DMS79 (cell line): ENCODE results near the gene PLPP3.

Experiments used
- DNase-seq: peaks from one replicate; lab custom pipeline; 2025; lab: John Stamatoyannopoulos, UW

Gene PLPP3

DNA sequence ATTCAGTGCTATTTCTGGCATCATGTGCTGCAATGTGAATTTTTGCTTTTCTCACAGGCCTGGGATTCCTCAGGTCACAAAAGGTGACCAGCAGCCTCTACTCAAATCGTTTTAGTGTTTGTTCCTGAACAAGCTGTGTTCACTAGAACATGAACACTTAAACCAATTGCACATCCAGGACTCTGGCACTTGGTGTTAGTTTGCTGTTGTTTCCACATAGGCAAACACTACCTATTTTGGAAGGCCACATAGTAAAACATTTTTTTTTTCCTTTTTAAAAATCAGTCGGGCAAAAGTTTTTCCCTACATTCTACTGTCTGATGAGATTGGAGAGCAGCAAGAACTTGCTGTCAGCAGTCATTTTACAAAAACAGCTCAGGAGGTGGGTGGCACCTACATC is 83.2 kb downstream of the PLPP3 start:
- no peak for DNase-seq

GRCh38 chr1:56495538-56495937 is 83.8 kb downstream of the PLPP3 start:
- DNase-seq = no peak

DNA sequence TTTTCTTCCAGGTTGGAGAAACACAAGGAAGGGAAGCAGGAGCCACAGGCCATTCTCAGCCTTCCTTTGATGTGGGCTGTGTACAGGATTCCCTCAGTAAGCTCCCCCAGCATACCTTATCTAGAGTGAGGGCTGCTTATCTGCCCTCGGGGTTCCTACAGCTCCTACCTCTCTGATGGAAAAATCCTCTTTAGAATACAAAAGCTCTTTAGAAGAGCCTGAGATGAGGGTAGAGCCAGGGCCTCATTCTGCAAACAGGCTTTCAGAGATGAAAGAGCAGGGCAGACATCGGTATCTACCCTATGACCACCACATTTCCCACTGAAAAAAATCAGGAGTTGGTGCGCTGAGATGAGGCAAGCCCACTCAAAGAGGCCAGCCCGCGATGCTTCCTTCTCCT is 85.1 kb downstream of the PLPP3 start:
- DNase-seq = no peak

DNA sequence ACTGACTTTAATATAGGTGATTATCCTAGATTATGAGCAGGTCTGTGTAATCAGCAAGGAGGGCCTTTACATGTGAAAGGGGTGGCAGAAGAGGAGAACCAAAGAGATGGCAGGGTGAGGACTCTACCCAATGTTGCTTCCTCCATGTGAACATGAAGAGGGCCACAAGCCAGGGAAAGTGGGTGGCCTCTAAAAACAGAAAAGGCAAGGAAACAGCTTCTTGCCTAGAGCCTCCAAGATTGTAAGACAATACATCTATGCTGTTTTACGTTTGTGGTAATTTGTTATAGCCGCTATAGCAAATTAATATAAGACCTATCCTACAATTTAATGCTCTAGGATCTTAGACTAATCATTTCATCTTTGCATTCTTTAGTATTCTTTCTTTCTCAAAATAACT is 85.5 kb downstream of the PLPP3 start:
- DNase-seq = no peak

- DNase-seq = no peak
These were observed 87.9 kb downstream of the PLPP3 start for GRCh38 chr1:56491441-56491840.

GRCh38 chr1:56490619-56491018 is 88.7 kb downstream of the PLPP3 start:
- no peak for DNase-seq

DNA sequence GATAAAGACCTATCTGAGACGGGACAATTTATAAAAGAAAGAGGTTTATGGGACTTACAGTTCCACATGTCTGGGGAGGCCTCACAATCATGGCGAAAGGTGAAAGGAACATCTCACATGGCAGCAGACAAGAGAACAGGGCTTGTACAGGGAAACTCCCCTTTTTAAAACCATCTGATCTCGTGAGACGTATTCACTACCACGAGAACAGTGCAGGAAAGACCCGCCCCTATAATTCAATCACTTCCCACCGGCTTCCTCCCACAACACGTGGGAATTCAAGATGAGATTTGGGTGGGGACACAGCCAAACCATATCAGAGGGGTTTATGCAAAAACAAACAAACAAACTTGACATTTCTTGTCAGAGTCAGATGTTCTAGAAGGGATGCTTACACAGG is 89.7 kb downstream of the PLPP3 start:
- DNase-seq = no peak

- DNase-seq = no peak
These were observed 94.7 kb downstream of the PLPP3 start for GRCh38 chr1:56484695-56485094.

- DNase-seq = no peak
These were observed 96.3 kb downstream of the PLPP3 start for GRCh38 chr1:56483104-56483503.

- DNase-seq = no peak
These were observed 96.9 kb downstream of the PLPP3 start for GRCh38 chr1:56482486-56482885.

DNA sequence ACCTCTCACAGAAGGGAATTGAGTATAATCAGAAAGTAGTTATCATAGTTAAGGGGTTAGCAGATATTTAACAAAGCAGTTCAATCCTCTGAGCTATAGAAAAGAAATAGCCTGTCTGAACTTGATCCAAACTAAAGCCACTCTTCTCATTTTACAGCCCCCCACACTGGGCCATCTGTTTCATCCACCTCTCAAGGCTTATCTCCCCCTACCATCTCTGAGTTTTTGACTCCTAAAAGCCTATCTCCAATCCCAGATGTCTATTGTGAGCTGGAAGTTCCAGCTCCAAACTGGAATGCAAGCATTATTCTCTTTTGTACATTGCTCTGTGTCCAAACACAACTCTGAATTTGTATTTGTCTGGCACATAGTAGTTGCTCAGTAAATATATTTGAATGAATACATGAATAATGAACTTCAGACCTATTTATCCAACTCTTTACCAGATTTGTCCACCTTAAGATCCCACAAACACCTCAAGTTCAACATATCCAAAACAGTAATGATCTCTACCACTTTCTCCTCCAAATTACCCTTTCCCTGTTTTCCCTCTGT is 98.1 kb downstream of the PLPP3 start:
- DNase-seq = no peak

DNA sequence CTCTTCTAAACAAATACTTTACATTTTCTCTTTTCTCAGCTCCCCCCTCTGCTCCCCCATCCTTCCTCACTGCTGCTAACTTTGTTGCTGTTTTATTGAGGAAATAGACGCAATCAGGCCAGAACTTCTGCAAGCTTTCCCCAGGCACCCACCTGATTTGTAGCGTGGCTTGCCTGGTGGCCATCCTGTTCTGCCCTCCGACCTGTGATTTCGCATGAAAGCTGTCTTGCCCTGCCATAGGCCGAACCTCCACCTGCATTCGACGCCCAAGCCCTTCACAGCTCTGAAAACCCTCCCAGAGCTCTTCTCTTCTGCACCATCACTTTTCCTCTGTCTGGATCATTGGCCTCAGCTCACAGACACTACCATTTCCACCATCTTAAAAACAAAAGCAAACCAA is 100.6 kb downstream of the PLPP3 start:
- no peak for DNase-seq

- DNase-seq = no peak
These were observed 101.9 kb downstream of the PLPP3 start for GRCh38 chr1:56477164-56478111.

DNA sequence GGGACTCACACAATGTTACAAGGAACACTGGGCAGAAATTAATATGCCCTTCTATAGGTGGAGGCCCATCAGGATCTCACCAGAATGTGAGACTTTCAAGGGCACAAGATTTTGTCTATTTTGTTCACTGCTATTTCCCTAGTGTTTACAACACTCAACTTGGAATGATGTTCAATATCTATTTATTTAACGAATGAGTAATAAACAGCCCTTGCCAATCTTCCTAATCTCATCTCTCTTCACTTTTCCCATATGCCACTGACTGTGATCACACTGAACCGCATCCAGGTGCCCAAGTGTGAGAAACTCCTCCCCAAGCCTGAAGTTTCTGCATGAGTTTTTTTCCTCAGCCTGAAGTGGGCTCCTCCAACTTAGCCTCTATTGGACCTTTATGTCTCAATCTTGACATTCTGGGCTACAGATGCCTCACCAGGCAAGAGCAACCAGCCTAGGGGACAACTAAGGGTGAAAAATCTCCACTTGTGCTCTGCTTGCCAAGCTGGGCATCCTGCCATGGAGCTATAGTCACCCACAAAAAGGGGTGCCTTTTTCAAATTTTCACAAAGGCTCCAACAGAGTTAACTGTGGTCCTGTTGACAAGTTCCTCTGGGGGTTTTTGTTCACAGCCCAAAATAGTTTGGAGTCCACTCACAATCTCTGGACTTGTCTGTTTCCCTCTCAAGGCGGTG is 105.6 kb downstream of the PLPP3 start:
- no peak for DNase-seq

GRCh38 chr1:56472860-56473259 is 106.5 kb downstream of the PLPP3 start:
- DNase-seq = no peak

DNA sequence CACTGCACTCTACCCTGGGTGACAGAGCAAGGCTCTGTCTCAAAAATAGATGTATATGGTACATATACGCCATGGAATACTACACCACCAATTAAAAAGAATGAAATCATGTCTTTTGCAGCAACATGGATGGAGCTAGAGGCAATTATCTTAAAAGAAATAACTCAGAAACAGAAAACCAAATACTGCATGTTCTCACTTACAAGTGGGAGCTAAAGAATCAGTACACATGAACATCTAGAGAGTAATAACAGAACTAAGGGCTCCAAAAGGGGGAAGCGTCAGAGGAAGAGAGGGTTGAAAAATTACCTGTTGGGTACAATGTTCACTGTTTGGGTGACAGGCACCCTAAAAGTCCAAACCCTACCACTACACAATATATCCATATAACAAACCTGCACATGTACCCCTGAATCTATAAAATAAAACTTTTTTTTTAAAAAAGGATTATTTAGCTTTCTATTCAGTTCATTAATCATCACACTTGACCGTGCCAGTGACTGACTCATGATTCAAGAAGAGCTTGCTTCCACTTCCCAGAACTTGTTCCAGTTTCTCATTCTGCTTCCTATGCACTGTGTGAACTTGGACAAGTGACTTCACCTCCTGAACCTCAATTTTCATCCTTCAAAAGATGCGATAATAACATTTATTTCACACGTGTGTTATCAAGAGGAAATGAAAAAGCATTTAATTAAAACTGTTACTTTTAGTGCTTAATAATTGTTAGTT is 109.6 kb downstream of the PLPP3 start:
- DNase-seq = no peak

DNA sequence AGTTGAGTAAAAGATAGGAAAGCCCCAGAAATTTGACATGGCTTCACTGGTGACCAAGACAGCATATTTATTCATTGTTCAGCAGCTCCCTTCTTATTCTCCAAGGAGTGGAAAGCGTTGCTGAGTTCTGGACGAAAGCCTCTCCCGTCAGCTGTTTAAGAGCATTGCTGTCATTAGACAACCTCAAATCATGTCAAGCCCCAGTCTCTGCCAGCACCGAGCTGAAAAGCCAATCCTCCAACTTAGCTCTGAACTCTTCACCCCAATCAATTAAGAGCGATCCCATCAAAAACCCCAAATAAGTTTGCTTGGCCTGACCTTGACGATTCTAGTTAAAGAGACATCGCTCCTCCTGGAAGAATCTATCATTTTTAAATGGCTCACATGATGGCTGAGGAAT is 110.8 kb downstream of the PLPP3 start:
- DNase-seq = no peak

DNA sequence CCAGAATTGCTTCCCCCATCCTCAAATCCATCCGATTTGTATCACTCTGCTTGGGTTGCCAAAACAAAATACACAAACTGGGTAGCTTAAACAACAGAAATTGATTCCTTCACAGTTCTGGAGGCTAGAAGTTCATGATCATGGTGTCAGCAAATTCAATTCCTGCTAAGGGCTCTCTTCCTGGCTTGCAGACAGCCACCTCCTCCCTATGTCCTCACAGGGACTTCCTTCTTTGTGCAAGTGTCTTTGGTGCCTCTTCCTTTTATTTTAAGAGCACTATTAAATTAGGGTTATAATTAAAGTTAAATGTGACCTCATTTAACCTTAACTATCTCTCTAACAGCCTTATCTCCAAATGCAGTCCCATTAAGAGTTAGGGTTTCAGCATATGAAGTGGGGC is 112.8 kb downstream of the PLPP3 start:
- no peak for DNase-seq

- no peak for DNase-seq
These were observed 115.1 kb downstream of the PLPP3 start for GRCh38 chr1:56464294-56464693.

- no peak for DNase-seq
These were observed 116.0 kb downstream of the PLPP3 start for GRCh38 chr1:56463376-56463775.

- DNase-seq = no peak
These were observed 117.2 kb downstream of the PLPP3 start for GRCh38 chr1:56462209-56462608.
